ENCODE results near the gene TCEAL9. TPM values are rescaled to one million over a fixed set of nuclear protein-coding genes. Genes with fewer than 3 reads are reported as not detected.

Gene TCEAL9
- total RNA-seq, 2 donors from 2014 or later, result 22.3 to 37.9 TPM

DNA sequence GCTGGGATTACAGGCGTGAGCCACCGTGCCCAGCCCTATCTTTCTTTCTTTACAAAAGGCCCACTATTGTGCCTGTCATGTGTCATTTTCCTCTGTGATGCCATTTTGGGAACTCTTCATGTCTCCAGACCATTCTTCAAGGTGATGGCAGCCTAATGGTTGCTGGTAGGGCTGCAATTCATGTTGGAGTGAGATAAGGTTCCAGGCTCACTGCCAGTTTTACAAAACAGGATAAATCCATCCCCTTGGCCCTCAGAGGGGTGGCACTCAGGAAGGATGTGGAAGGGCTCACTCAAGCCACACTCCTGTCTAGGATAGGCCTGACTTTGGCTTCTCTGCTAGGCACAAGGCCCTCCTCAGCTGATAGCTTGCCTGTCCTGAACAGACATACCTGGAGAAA, 3.8 kb downstream of the TCEAL9 start:
- H3K27ac ChIP-seq, result no peak overlapping the region

DNA sequence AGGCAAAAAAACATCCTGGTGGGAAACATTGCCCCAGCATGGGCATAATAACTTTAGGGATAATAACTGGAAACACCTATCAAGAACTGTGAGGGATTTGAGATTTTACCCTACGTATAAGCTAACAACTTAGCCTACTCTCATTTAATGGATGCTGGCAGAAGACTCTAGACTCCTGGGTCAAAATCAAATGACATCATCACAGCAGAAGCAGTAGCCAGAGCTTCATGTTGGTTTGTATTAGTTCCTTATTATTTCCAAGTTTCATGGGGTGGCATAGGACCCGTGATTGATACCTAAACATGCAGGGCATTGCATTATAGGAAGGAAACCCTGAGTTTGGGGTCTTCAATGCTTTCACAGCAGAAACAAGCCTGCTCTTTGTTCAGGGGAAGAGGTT, 4.6 kb downstream of the TCEAL9 start:
- ATAC-seq (no peak), DNase-seq (no peak)
- Histone ChIP-seq H3K27ac (no peak overlapping the region), H3K9me3 (no peaks in the 10 kb centered on the region), H3K36me3 (replicated peaks in 1 of 2; ENCODE audit: insufficient read depth in 1 of 2, low read depth in 2 of 2) (no peaks in the 10 kb centered on the region), H3K4me1 (peaks cover 4% of the 10 kb centered on the region), H3K27me3 (no peaks in the 10 kb centered on the region), H3K4me3 (no peak overlapping the region)
- intact Hi-C loops (cut with DNase I), result no loop called here
- TF ChIP-seq, protein P1, sequence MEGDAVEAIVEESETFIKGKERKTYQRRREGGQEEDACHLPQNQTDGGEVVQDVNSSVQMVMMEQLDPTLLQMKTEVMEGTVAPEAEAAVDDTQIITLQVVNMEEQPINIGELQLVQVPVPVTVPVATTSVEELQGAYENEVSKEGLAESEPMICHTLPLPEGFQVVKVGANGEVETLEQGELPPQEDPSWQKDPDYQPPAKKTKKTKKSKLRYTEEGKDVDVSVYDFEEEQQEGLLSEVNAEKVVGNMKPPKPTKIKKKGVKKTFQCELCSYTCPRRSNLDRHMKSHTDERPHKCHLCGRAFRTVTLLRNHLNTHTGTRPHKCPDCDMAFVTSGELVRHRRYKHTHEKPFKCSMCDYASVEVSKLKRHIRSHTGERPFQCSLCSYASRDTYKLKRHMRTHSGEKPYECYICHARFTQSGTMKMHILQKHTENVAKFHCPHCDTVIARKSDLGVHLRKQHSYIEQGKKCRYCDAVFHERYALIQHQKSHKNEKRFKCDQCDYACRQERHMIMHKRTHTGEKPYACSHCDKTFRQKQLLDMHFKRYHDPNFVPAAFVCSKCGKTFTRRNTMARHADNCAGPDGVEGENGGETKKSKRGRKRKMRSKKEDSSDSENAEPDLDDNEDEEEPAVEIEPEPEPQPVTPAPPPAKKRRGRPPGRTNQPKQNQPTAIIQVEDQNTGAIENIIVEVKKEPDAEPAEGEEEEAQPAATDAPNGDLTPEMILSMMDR (IDR thresholded peaks at IDR 0.05), result no peak
- no peak for TF ChIP-seq POLR2A (IDR thresholded peaks at IDR 0.05)
- WGBS, 2 donors, result 33 to 40% methylated on average over 2 of the region's 2 CpGs

More for the DNA sequence above, 3.8 kb downstream of the TCEAL9 start:
- DNase-seq, result no peak
- Histone ChIP-seq H3K4me1 (peaks cover 4% of the 10 kb centered on the region), H3K36me3 (replicated peaks in 1 of 2; ENCODE audit: insufficient read depth in 1 of 2, low read depth in 2 of 2) (no peaks in the 10 kb centered on the region), H3K4me3 (no peak overlapping the region), H3K9me3 (no peaks in the 10 kb centered on the region), H3K27me3 (no peaks in the 10 kb centered on the region)
- no peak for ATAC-seq
- intact Hi-C loops (cut with DNase I), result no loop called here
- 70% methylated on average over 2 of the region's 2 CpGs; no CpG with 5 or more reads in 1 of the 2 donors for WGBS, 2 donors
- TF ChIP-seq, protein P1 (IDR thresholded peaks at IDR 0.05), result no peak
- no peak for TF ChIP-seq POLR2A (IDR thresholded peaks at IDR 0.05)

DNA sequence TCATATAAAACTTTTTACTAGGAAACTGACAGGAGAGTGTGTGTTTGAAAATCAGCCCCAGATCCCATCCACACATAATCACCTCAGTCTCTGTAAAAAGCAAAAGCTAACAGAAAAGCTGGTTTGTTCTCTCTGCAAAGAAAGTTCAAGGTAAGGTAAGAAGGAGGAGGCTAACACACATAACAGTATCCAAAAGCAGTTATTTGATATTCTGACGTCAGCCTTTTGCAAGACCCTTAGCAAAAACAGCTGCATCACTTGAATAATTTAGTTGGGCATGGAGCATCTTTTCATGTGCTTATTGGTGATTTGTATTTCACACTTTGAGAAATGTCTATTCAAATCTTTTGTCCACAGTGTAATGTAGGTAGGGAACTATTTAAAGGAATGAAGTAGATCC, 5.5 kb downstream of the TCEAL9 start:
- ATAC-seq, result no peak

DNA sequence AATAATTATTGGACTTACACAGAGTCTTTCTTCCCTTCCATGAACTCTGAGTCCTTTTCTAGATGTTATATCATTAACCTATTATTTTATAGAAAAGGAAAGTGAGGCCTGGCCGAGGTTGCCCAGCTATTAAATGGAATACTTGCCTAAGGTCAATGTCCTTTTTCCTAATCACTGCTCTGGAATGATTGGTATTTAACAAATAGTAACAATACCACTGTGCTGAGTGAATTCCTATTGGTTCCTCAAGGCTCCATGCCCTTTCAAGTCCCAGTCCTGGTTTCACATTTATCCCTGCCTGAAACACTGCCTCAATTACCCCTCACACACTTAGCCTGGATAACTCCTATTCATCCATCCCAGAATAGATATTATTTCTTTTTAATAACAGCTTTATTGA, 6.2 kb downstream of the TCEAL9 start:
- intact Hi-C loops (cut with DNase I), result no loop called here
- no peak overlapping the region for H3K4me3 ChIP-seq
- H3K36me3 ChIP-seq (replicated peaks in 1 of 2; ENCODE audit: insufficient read depth in 1 of 2, low read depth in 2 of 2), result no peaks in the 10 kb centered on the region
- TF ChIP-seq, protein P1 (IDR thresholded peaks at IDR 0.05), result no peak
- no peak for TF ChIP-seq POLR2A (IDR thresholded peaks at IDR 0.05)
- 6 to 22% methylated on average over 1 of the region's 1 CpG for WGBS, 2 donors
- H3K9me3 ChIP-seq, result no peaks in the 10 kb centered on the region
- H3K4me1 ChIP-seq, result peaks cover 4% of the 10 kb centered on the region
- DNase-seq (no peak), ATAC-seq (peak; percentile 59)
- H3K27me3 ChIP-seq, result no peaks in the 10 kb centered on the region
- no peak overlapping the region for H3K27ac ChIP-seq

More for the DNA sequence above, 5.5 kb downstream of the TCEAL9 start:
- no peak for TF ChIP-seq POLR2A (IDR thresholded peaks at IDR 0.05)
- TF ChIP-seq, protein P1 (IDR thresholded peaks at IDR 0.05), result no peak
- intact Hi-C loops (cut with DNase I), result no loop called here
- WGBS, 2 donors, result 15 to 26% methylated on average over 1 of the region's 1 CpG
- H3K4me3 ChIP-seq, result no peak overlapping the region
- DNase-seq, result no peak
- no peaks in the 10 kb centered on the region for H3K36me3 ChIP-seq (replicated peaks in 1 of 2; ENCODE audit: insufficient read depth in 1 of 2, low read depth in 2 of 2)
- H3K27ac ChIP-seq, result no peak overlapping the region
- peaks cover 4% of the 10 kb centered on the region for H3K4me1 ChIP-seq
- H3K9me3 ChIP-seq, result no peaks in the 10 kb centered on the region
- no peaks in the 10 kb centered on the region for H3K27me3 ChIP-seq

DNA sequence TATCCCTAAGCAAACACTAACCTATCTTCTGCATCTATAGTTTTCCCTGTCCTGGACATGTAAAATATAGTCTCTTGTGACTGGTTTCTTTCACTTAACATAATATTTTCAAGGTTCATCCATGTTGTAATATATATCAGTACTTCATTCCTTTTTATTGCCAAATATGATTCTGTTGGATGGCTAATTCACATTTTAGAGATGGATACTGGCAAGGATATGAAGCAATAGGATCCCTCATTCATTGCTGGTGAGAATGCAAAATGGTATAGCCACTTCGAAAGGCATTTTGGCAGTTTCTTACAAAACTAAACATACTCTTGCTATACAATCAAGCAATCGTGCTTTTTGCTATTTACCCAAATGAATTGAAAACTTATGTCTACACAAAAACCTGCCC, 6.7 kb downstream of the TCEAL9 start:
- TF ChIP-seq POLR2A (IDR thresholded peaks at IDR 0.05), result no peak
- TF ChIP-seq, protein P1 (IDR thresholded peaks at IDR 0.05), result no peak
- intact Hi-C loops (cut with DNase I), result no loop called here
- DNase-seq (no peak), ATAC-seq (no peak)
- Histone ChIP-seq H3K9me3 (no peaks in the 10 kb centered on the region), H3K27ac (no peak overlapping the region), H3K4me3 (no peak overlapping the region), H3K36me3 (replicated peaks in 1 of 2; ENCODE audit: insufficient read depth in 1 of 2, low read depth in 2 of 2) (no peaks in the 10 kb centered on the region), H3K27me3 (no peaks in the 10 kb centered on the region), H3K4me1 (no peaks in the 10 kb centered on the region)
- 78 to 83% methylated on average over 2 of the region's 2 CpGs for WGBS, 2 donors
